ENCODE results near the gene NOD1. TPM values are rescaled to one million over a fixed set of nuclear protein-coding genes. Genes with fewer than 3 reads are reported as not detected.

NOD1 gene
- total RNA-seq, 4 donors from 2014 or later = 17.6 to 36.5 (median 23.0) TPM

DNA sequence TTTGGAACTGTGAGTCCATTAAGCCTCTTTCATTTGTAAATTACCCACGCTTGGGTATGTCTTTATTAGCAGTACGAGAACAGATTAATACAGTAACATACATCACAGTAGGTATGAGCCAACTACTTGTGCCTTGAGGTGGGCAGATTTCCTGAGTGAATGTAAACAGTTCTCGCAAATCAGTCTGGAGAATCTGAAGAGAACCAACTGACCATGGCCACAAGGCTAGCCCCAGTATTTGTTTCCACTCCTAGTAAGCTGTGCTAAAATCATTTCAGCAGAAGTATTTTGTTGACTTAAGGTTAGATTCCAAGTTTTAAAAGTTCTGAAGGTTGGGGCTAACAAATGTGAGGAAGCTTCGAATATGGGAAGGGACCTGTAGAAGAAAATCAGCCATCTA lies 82.9 kb downstream of the NOD1 start:
- TF ChIP-seq, protein P1, sequence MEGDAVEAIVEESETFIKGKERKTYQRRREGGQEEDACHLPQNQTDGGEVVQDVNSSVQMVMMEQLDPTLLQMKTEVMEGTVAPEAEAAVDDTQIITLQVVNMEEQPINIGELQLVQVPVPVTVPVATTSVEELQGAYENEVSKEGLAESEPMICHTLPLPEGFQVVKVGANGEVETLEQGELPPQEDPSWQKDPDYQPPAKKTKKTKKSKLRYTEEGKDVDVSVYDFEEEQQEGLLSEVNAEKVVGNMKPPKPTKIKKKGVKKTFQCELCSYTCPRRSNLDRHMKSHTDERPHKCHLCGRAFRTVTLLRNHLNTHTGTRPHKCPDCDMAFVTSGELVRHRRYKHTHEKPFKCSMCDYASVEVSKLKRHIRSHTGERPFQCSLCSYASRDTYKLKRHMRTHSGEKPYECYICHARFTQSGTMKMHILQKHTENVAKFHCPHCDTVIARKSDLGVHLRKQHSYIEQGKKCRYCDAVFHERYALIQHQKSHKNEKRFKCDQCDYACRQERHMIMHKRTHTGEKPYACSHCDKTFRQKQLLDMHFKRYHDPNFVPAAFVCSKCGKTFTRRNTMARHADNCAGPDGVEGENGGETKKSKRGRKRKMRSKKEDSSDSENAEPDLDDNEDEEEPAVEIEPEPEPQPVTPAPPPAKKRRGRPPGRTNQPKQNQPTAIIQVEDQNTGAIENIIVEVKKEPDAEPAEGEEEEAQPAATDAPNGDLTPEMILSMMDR (IDR thresholded peaks at IDR 0.05; ENCODE audit: low read depth) = no peak

DNA sequence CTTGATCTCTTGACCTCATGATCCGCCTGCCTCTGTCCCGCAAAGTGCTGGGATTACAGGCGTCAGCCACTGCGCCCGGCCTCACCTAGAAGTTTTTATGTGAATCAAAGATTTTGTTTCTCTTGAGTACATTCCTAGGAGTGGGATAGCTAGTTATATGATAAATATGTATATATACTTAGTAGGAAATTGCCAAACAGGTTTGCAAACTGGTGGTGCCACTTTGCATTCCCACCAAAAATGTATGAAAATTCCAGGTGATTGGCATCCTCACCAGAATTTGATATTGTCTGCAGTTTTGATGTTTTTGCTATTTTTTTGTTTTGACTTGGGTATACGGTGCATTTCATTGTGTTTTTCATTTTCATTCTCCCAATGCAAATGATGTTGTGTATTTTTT lies 86.8 kb downstream of the NOD1 start:
- TF ChIP-seq, protein P1 (IDR thresholded peaks at IDR 0.05; ENCODE audit: low read depth) = no peak

DNA sequence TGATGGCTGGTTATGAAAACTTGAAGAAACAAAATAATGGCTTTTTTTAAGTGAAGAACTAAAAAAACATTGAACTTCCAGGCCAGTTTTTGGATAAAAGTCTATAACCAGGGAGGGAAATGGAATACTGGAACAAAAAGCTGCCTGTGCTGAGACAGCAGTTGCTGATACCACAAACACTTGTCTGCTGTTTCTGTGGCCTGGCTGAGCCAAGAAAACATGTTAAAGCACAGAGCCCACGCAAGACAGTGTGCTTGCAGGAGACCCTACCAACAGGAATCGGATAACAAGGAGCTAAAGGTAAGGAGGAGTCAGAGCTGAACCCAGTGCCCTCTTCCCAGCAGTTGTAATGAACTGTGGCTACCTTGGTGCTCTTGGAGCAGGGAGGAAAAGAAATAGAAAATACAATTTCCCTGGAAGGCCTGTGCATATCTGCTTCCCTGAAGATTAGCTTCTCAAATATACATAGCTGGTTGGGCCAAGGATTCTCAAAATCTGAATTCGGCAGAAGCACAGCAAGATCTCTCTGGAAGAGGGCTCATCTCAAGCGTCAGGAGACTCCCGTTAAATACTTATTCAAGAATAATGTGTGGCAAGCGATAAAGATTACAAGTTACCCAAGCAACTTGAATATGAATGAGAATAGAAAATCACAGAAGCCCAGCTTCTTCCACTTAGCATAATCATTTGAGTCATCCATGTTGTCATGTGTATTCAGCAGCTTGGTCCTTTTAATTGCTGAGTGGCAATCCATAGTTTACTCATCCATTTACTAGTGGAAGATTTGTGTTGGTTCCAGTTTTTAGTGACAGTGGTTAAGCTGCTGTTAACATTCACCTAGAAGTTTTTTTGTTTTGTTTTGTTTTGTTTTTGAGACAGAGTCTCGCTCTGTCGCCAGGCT lies 87.6 kb downstream of the NOD1 start:
- TF ChIP-seq, protein P1 (IDR thresholded peaks at IDR 0.05; ENCODE audit: low read depth) = no peak

DNA sequence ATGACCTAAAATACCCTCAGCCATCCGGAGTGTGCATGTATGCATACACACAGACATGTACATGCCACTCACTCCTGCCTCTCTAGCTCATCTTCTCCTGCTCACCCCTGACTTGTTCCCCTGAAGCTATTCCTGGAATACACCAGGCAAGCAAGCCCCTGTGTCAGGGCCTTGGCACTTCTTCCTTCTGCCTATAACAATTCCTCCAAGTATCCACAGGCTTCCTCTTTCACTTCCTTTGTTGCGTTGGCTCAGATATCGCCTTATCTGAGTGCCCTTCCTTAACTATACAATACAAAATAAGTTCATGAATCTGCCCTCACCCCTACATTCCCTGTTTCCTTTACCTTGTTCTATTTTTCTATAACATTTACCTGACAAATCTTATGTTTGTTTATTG lies 88.8 kb downstream of the NOD1 start:
- TF ChIP-seq, protein P1 (IDR thresholded peaks at IDR 0.05; ENCODE audit: low read depth) = no peak

DNA sequence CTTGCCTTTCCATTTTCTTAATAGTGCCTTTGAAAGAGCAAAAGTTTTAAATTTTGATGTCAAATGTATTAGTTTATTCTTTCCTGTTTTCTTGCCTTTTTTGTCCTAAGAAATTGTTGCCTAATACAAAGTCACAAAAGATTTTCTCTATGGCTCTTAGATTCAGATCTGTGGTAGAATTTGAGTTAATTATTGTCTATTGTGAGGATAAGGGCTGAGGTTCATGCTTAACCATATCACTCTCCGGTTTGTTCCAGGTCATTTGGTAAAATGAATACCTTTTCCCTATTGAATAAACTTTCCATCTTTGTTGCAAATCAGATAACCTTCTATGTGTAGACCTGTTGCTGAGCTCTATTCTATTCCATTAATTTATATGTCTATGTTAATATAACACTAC lies 96.0 kb downstream of the NOD1 start:
- TF ChIP-seq, protein P1 (IDR thresholded peaks at IDR 0.05; ENCODE audit: low read depth) = no peak

DNA sequence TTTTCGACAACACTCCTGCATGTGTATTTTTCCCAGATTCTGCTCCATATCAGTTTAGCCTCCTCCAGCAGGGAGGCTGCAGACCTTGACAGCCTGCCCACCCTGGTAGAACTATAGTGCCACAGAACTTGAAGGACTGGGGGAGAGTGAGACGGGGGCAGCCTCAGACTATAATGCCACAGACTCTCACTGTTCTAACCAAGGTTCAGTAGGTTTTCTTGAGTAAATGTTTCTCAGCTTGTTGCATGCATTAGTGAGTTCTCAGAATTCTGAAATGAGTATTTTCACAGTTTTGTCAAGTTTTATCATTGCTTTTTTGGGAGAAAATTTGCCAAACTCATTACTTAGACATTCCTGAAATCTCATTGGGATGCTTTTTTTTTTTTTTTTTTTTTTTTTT lies 98.3 kb downstream of the NOD1 start:
- TF ChIP-seq, protein P1 (IDR thresholded peaks at IDR 0.05; ENCODE audit: low read depth) = no peak

DNA sequence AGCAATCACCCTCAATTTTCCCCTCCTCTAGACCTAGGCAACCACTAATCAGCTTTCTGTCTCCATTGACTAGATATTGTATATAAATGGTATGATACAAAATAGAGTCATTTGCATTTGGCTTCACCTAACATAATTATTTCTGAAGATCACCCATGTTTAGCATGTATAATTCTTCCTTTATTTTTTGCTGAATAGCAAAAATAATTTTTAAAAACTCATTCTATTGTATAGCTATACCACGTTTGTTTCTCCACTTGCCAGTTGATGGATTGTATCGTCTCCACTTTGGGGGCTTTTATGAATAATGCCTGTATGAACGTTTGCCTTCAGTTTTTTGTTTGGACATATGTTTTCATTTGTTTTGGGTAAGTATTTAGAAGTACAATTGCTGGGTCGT lies 98.8 kb downstream of the NOD1 start:
- TF ChIP-seq, protein P1 (IDR thresholded peaks at IDR 0.05; ENCODE audit: low read depth) = no peak

Data from subcutaneous adipose tissue (tissue), 4 donors.